ENCODE results near the gene ABLIM3. TPM values are rescaled to one million over a fixed set of nuclear protein-coding genes. Genes with fewer than 3 reads are reported as not detected.

The ABLIM3 gene
- total RNA-seq, 1 experiment from 2014 or later: 1.1 TPM

Other genes starting within 250 kb of the ABLIM3 start
- not detected in 2 replicates for gene SH3TC2, start 78.4 kb upstream of the ABLIM3 start, total RNA-seq (2014; rRNA removed; shearing (Covaris generic))
- 0.12 and 0.14 TPM in 2 replicates for gene AFAP1L1, start 130.4 kb downstream of the ABLIM3 start, total RNA-seq (2014; rRNA removed; shearing (Covaris generic))
- 18.1 and 22.9 TPM in 2 replicates for gene GRPEL2, start 204.0 kb downstream of the ABLIM3 start, total RNA-seq (2014; rRNA removed; shearing (Covaris generic))
- gene PCYOX1L, start 216.6 kb downstream of the ABLIM3 start, total RNA-seq (2014; rRNA removed; shearing (Covaris generic)): 13.0 and 14.0 TPM in 2 replicates
- 0.27 and 1.4 TPM in 2 replicates for gene IL17B, start 237.8 kb downstream of the ABLIM3 start, total RNA-seq (2014; rRNA removed; shearing (Covaris generic))

Data from G401 (cell line).